ENCODE results near the gene METTL26.

The METTL26 gene

GRCh38 chr16:595942-596735 lies 40.0 kb downstream of the METTL26 start:
- peak; percentile 85 for DNase-seq (ENCODE audit: low spot score)

DNA sequence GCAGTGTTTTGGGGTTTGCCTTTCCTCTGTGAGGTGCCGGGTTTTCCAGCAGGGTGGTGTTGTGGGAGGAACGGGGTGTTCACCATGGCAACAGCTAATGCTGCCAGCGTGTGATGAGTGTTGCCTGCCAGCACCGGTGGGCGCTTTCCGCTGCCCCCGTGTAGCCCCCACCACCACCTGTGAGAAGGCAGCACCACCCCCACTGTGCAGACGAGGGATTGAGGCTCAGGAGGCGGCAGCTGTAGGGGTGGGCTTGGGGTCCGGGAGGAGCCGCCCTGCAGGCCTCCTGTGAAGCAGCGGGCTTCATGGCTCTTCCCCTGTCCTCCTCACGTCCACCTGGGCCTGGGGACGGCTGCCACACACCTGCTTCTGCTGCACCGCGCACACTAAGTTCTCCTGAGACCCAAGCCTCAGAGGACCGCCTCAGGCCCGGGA lies 41.0 kb downstream of the METTL26 start:
- no peak for DNase-seq (ENCODE audit: low spot score)

DNA sequence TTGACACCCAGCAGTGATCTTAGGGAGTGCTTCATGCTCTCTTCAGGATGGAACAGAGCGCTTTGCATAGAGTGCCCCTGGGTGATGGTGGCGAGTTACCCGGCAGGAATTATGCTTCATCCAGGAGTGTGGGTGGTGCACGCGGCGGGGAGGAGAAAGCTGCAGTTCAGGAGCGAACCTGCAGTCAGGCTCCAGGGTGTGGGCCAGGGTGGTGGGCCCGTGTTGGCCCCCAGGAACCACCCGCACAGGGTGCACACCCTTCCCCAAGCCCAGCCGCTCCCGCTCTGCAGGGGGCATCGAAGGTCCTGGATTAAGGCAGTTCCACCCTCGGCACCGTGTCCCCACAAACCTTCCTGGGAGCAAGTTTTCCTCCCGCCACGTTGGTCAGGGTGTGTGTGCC lies 42.3 kb downstream of the METTL26 start:
- no peak for DNase-seq (ENCODE audit: low spot score)

DNA sequence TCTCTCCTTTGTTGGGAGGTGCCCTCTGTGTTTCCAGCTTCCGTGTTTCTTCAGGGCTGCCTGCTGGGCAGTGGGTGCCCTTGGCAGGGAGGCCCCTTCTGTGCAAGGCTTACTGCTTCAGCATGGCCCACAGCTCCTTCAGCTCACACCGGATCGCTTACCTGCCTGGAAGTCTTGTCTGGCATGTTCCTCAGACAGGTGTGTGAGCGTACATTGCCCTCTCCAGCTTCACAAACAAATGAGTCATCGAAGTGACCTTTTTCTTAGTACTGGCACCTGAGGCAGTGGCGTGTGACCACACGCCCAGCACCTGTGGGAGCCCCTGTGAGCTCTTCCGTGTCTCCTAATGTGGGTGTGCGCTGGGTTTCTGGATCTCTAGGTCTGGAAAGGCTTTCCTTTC lies 42.7 kb downstream of the METTL26 start:
- no peak for DNase-seq (ENCODE audit: low spot score)

DNA sequence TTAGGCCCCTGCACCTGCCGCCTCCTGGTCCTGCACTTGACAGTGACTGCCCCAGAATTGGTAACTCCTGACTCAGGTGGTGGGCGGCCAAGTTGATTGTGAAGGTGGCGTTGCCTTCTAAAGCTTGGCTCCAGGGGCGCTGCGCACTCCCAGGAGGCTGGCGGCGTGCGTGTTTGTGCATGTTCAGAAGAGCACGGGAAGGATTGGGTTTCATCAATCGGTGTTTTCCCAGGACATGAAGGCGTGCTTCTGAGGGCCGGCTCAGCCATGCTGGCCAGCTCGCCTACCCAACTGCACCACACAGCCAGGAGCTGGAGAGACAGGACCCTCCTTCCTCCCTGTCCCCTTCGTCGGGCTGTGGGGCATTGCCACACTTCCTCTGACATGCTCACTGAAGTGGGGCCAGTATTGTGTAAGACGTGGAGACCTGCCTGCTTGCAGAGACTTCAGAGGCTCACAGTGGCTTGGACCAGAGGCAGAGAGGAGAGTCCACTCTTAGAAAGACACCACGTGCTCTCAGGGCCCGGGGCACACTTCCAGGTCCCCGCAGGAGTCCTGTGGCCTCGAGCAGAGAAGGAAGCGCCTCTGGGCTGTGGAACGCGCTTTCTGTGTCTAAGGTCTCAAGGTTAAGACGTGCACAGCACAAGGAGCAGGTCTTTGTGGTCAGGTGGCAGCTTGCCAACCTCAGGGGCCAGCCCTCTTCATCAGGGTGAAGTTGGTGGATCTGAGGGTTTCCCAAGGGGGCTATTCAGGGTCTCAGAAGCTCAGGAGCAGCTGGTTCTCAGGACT lies 43.4 kb downstream of the METTL26 start:
- DNase-seq (ENCODE audit: low spot score): peak; percentile 57

GRCh38 chr16:591892-592517 lies 44.1 kb downstream of the METTL26 start:
- no peak for DNase-seq (ENCODE audit: low spot score)

GRCh38 chr16:591231-591630 lies 44.9 kb downstream of the METTL26 start:
- DNase-seq (ENCODE audit: low spot score): no peak

GRCh38 chr16:590815-591200 lies 45.3 kb downstream of the METTL26 start:
- DNase-seq (ENCODE audit: low spot score): no peak

DNA sequence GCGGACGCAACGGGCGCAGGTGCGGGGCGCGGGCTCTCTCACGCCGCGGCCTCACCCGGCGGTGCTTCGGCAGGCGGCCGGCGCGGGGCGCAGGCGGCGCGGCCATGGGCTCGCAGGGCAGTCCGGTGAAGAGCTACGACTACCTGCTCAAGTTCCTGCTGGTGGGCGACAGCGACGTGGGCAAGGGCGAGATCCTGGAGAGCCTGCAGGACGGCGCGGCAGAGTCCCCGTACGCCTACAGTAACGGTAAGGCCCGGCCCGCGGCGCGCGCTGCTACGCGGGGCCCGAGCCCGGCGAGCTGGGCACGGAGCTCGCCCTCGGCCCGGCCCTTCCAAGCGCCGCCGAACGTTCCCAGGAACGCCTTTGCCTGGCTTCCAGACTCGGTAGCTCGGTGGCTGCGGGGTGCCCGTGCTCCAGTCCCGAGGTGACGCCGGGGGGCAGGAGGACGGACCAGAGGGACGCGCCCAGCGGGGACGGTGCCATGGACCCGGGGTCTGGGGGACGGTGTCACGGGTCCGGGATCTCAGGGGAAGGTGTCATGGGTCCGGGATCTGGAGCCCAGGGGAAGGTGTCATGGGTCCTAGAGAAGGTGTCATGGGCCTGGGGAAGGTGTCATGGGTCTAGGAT lies 45.8 kb downstream of the METTL26 start:
- no peak for DNase-seq (ENCODE audit: low spot score)

DNA sequence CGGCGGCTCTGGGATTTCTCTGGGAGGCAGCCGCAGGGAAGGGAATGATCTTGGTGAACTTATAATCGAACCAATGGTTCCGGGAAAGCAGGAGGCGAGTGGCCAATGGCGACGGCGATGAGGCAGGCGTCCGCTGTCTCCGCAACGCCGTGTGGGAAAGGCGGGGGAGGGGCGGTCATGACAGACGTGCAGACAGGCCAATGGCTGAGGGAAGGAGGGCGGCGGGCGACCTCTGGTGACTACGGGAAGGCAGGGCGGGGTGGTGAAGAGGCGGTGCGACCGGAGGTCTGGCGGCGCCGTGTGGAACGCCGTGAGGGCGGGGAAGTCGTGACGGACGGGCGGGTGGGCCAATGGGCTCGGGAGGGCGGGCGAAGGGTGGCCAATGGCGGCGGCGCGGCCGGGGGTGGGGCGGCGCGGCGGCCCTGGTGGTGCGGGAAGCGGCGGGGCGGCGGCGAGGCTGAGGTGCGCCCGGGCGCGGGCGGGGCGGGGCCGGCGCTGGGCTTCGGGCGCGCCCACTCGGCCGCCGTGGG lies 46.4 kb downstream of the METTL26 start, which contains the start of gene RAB40C:
TSS of gene RAB40C (plus strand) at position 409 of the 530 bp plus-strand sequence. CDS start 226 bp downstream, outside the sequence.
- peak; percentile 98 for DNase-seq (ENCODE audit: low spot score)

GRCh38 chr16:588889-589657 lies 47.0 kb downstream of the METTL26 start:
- peak; percentile 97 for DNase-seq (ENCODE audit: low spot score)

GRCh38 chr16:588639-588888 lies 47.5 kb downstream of the METTL26 start:
- DNase-seq (ENCODE audit: low spot score): no peak

DNA sequence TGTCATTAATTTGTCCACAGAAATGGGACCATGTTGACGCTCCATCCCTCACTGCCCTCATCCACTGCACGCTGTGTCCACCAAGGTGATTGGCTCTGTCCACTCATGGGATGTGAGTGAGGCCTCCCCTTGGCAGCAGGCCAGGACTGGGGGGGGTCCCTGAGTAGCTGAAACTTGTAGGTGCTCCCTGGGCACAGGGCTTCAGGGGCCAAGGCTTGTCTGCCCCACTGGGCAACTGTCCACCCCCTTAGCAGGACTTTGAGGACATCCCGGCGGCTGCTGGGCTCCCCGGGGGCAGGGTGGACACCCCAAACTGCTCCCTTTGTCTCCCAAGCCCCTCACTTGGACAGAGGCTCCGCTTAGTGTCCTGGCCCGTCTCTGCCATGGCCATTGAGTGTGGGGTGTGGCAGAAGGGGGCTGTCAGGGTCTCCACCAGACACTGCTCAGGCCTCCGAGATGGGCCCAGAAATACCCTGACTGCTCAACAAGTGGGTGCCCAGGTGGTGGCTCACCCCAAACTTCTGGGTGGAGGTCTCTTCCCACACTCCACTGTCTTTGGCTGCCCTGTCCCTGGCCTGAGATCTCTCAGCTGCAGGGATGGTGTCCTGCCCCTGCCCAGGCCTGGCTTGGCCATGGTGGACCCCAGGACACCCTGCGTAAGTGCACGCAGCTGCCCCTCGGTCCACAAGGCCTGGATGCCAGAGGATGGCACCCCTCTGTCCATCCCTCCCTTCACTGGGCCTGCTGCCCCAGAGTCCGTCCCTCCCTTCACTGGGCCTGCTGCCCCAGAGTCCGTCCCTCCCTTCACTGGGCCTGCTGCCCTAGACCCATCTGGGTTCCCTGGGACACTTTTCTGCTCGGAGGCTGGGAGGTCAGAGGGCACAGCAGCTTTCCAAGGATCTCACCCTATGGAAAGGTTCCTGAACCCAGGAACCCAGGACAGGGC lies 49.2 kb downstream of the METTL26 start:
- no peak for DNase-seq (ENCODE audit: low spot score)

DNA sequence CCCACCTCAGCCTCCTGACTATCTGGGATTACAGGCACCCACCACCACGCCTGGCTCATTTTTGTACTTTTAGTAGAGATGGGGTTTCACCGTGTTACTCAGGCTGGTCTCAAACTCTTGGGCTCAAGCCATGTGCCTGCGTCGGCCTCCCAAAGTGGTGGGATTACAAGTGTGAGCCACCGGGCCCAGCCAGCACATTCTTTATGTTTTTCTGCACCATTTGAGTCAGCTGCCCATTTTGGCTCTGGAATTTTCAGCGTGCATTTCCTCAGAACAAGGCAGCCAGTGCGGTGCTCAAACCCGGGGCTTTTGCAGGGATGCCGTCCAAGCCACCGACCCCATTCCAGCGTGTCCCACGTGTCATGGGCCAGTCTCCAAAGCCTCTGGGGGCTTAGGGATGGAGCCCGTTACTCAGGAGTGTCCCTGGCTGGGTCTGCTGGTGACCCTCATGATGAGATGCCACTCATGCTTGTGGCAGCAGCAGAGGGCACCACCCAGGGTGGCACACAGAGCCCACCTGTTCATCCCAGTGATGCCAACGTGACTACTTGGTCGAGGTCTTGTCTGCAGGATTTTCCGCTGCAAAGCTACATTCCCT lies 50.0 kb downstream of the METTL26 start:
- DNase-seq (ENCODE audit: low spot score): peak; percentile 29

DNA sequence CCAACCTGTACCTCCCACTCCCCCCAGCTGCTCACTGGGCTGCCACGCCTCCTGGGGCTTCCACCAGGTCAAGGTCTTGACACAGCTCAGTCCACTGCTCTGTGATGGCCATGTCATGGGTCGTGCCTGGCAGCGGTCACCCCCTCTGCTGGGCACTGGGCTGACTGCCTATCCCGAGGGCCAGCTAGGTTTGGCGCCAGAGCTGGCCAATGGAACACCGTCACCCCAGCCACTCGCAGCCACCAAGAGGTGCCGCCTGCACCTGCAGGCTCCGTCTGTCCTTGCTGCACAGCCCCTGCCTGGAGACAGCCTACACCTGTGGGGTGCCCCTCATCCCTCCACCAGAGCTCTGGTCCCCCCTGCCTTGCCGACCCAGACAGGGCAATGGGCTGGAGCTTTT lies 50.8 kb downstream of the METTL26 start:
- DNase-seq (ENCODE audit: low spot score): peak; percentile 39
